ENCODE measurements around the gene DCDC2B. TPM values are rescaled to one million over a fixed set of nuclear protein-coding genes. Genes with fewer than 3 reads are reported as not detected.

The DCDC2B gene
- total and polyA plus RNA-seq, 2 of the 13 experiments (the other 11 are each of a cell fraction or from before 2014, with no cell fraction given): not detected

- no peak for FAIRE-seq
- Histone ChIP-seq H3K9me3 (ENCODE audit: low read length) (no peaks in the 10 kb centered on the region), H4K20me1 (ENCODE audit: insufficient read depth, low read length) (no peaks in the 10 kb centered on the region), H3K4me3 (replicated peaks in 1 of 3; ENCODE audit: insufficient read depth in 1 of 3, low read depth in 2 of 3, low read length in 3 of 3) (no peak overlapping the region), H3K36me3 (replicated peaks in 1 of 2; ENCODE audit: control insufficient read depth in 1 of 2, insufficient read depth in 2 of 2, low read length in 2 of 2) (no peaks in the 10 kb centered on the region), H3K4me2 (ENCODE audit: low read depth, low read length) (no peak overlapping the region), H3K4me1 (ENCODE audit: insufficient read depth, low read length) (peaks cover 42% of the 10 kb centered on the region), H3K27ac (ENCODE audit: extremely low read length, insufficient read depth, low read length) (no peak overlapping the region), H3K79me2 (ENCODE audit: insufficient read depth, low read length) (no peaks in the 10 kb centered on the region), H2AFZ (ENCODE audit: low read length) (no peak overlapping the region), H3K27me3 (ENCODE audit: control insufficient read depth in 1 of 2, insufficient read depth in 2 of 2, low read length in 2 of 2) (0 out of 5 replicates have a peak, but pooled peaks cover 0 to 2% of the 10 kb centered on the region in 2 experiments), H3K9ac (ENCODE audit: insufficient read depth, low read depth, low read length) (no peak overlapping the region)
- no peak for ATAC-seq
- no peak for DNase-seq (ENCODE audit: low spot score)
- in situ Hi-C loops (cut with HindIII; ENCODE audit: extremely low pct_ligation_motif_present, low pct_unique_long_range_greater_than_20kb): no loop called here
- WGBS (ENCODE audit: low lambda C conversion rate): 42% methylated on average over 4 of the region's 4 CpGs
- BruUV-seq (replicated peaks): no TSS peak
- CTCF ChIA-PET (ENCODE audit: low intra/inter-chr PET ratio, low total read pairs): no interaction called here
- intact Hi-C loops (cut with micrococcal nuclease; ENCODE audit: unreplicated experiment): no loop called here
- TF ChIP-seq ZNF552 (CRISPR knock-in tag; IDR thresholded peaks at IDR 0.05; ENCODE audit: borderline replicate concordance) (no peak), ELF3 (CRISPR knock-in tag; IDR thresholded peaks at IDR 0.05) (no peak), ZFP36L1 (CRISPR knock-in tag; IDR thresholded peaks at IDR 0.05) (no peak), SP4 (CRISPR knock-in tag; IDR thresholded peaks at IDR 0.05) (no peak), TMF1 (CRISPR knock-in tag; IDR thresholded peaks at IDR 0.05; ENCODE audit: low read depth) (no peak), ZNF3 (CRISPR knock-in tag; IDR thresholded peaks at IDR 0.05) (no peak), NFE2 (CRISPR knock-in tag; IDR thresholded peaks at IDR 0.05) (no peak)
- POLR2A ChIA-PET: no interaction called here
Measured at GRCh38 chr1:32263744-32264143, 54.9 kb downstream of the DCDC2B start.

Other genes starting within 250 kb of the DCDC2B start
- gene KHDRBS1, start 195.2 kb upstream of the DCDC2B start, total RNA-seq (2016; rRNA removed; fragmentation: Illumina TruSeq; extraction: Trizol): 39.0 and 86.8 TPM in 2 replicates
- 19.8 and 25.1 TPM in 2 replicates for gene KHDRBS1, start 195.2 kb upstream of the DCDC2B start, polyA plus RNA-seq (2011; rRNA removed)
- gene TMEM39B, start 136.2 kb upstream of the DCDC2B start, total RNA-seq (2016; rRNA removed; fragmentation: Illumina TruSeq; extraction: Trizol): 3.1 and 4.9 TPM in 2 replicates
- 10.4 and 12.9 TPM in 2 replicates for gene TMEM39B, start 136.2 kb upstream of the DCDC2B start, polyA plus RNA-seq (2011; rRNA removed)
- gene KPNA6, start 101.0 kb upstream of the DCDC2B start, total RNA-seq (2016; rRNA removed; fragmentation: Illumina TruSeq; extraction: Trizol): 47.5 and 111 TPM in 2 replicates
- gene KPNA6, start 101.0 kb upstream of the DCDC2B start, polyA plus RNA-seq (2011; rRNA removed): 18.6 and 22.0 TPM in 2 replicates
- gene TXLNA, start 29.4 kb upstream of the DCDC2B start, total RNA-seq (2016; rRNA removed; fragmentation: Illumina TruSeq; extraction: Trizol): 67.8 and 70.7 TPM in 2 replicates
- gene TXLNA, start 29.4 kb upstream of the DCDC2B start, polyA plus RNA-seq (2011; rRNA removed): 29.6 and 35.3 TPM in 2 replicates
- gene CCDC28B, start 8.5 kb upstream of the DCDC2B start, total RNA-seq (2016; rRNA removed; fragmentation: Illumina TruSeq; extraction: Trizol): 2.8 and 3.5 TPM in 2 replicates
- 2.6 TPM in 2 replicates for gene CCDC28B, start 8.5 kb upstream of the DCDC2B start, polyA plus RNA-seq (2011; rRNA removed)
- 2.3 and 3.0 TPM in 2 replicates for gene IQCC, start 3.4 kb upstream of the DCDC2B start, total RNA-seq (2016; rRNA removed; fragmentation: Illumina TruSeq; extraction: Trizol)
- 1.5 and 1.7 TPM in 2 replicates for gene IQCC, start 3.4 kb upstream of the DCDC2B start, polyA plus RNA-seq (2011; rRNA removed)
- gene TMEM234, start 13.3 kb downstream of the DCDC2B start, total RNA-seq (2016; rRNA removed; fragmentation: Illumina TruSeq; extraction: Trizol): 4.2 and 9.0 TPM in 2 replicates
- 6.1 and 6.8 TPM in 2 replicates for gene TMEM234, start 13.3 kb downstream of the DCDC2B start, polyA plus RNA-seq (2011; rRNA removed)
- 223 and 286 TPM in 2 replicates for gene EIF3I, start 13.3 kb downstream of the DCDC2B start, total RNA-seq (2016; rRNA removed; fragmentation: Illumina TruSeq; extraction: Trizol)
- gene EIF3I, start 13.3 kb downstream of the DCDC2B start, polyA plus RNA-seq (2011; rRNA removed): 210 and 218 TPM in 2 replicates
- gene FAM167B, start 38.1 kb downstream of the DCDC2B start, total RNA-seq (2016; rRNA removed; fragmentation: Illumina TruSeq; extraction: Trizol): 0.15 and 0.45 TPM in 2 replicates
- 0.70 and 1.1 TPM in 2 replicates for gene FAM167B, start 38.1 kb downstream of the DCDC2B start, polyA plus RNA-seq (2011; rRNA removed)
- gene LCK, start 42.2 kb downstream of the DCDC2B start, total RNA-seq (2016; rRNA removed; fragmentation: Illumina TruSeq; extraction: Trizol): 0.83 and 0.93 TPM in 2 replicates
- 1.8 and 3.1 TPM in 2 replicates for gene LCK, start 42.2 kb downstream of the DCDC2B start, polyA plus RNA-seq (2011; rRNA removed)
- gene HDAC1, start 83.0 kb downstream of the DCDC2B start, total RNA-seq (2016; rRNA removed; fragmentation: Illumina TruSeq; extraction: Trizol): 93.5 and 109 TPM in 2 replicates
- 189 and 190 TPM in 2 replicates for gene HDAC1, start 83.0 kb downstream of the DCDC2B start, polyA plus RNA-seq (2011; rRNA removed)
- 81.9 and 85.1 TPM in 2 replicates for gene MARCKSL1, start 127.1 kb downstream of the DCDC2B start, total RNA-seq (2016; rRNA removed; fragmentation: Illumina TruSeq; extraction: Trizol)
- 134 and 155 TPM in 2 replicates for gene MARCKSL1, start 127.1 kb downstream of the DCDC2B start, polyA plus RNA-seq (2011; rRNA removed)
- 0.31 and 3.2 TPM in 2 replicates for gene FAM229A, start 153.4 kb downstream of the DCDC2B start, total RNA-seq (2016; rRNA removed; fragmentation: Illumina TruSeq; extraction: Trizol)
- 17.6 and 21.8 TPM in 2 replicates for gene FAM229A, start 153.4 kb downstream of the DCDC2B start, polyA plus RNA-seq (2011; rRNA removed)
- 0.62 and 1.0 TPM in 2 replicates for gene TSSK3, start 153.4 kb downstream of the DCDC2B start, total RNA-seq (2016; rRNA removed; fragmentation: Illumina TruSeq; extraction: Trizol)
- 1.1 and 2.0 TPM in 2 replicates for gene TSSK3, start 153.4 kb downstream of the DCDC2B start, polyA plus RNA-seq (2011; rRNA removed)
- gene BSDC1, start 185.4 kb downstream of the DCDC2B start, total RNA-seq (2016; rRNA removed; fragmentation: Illumina TruSeq; extraction: Trizol): 33.2 and 40.3 TPM in 2 replicates
- gene BSDC1, start 185.4 kb downstream of the DCDC2B start, polyA plus RNA-seq (2011; rRNA removed): 64.2 and 81.8 TPM in 2 replicates